Astrocyte of the cerebellum (primary cell): Measurements from ENCODE around the gene ABCC5.

Source experiments
- DNase-seq: peaks from one replicate; pipeline ENCODE4 v3.0.0-alpha.2; 2011; ENCODE audit warnings: low read depth
- H3K4me3 ChIP-seq: 2 replicates; pipeline ENCODE4 v1.5.1; 2011; ENCODE audit warnings: mild to moderate bottlenecking, low read depth, low read length, moderate library complexity
- in situ Hi-C: cut with HindIII; loops from 2 replicates; pipeline ENCODE4 v1.10.0; 2017; ENCODE audit warnings: low sequenced_read_pairs
- TF ChIP-seq, protein P1 (sequence below): IDR thresholded peaks from 2 replicates; pipeline ENCODE4 v1.5.1; 2012; ENCODE audit warnings: low read length, low read depth, moderate library complexity, mild to moderate bottlenecking; ENCODE audit errors: missing control alignments

ABCC5 gene

DNA sequence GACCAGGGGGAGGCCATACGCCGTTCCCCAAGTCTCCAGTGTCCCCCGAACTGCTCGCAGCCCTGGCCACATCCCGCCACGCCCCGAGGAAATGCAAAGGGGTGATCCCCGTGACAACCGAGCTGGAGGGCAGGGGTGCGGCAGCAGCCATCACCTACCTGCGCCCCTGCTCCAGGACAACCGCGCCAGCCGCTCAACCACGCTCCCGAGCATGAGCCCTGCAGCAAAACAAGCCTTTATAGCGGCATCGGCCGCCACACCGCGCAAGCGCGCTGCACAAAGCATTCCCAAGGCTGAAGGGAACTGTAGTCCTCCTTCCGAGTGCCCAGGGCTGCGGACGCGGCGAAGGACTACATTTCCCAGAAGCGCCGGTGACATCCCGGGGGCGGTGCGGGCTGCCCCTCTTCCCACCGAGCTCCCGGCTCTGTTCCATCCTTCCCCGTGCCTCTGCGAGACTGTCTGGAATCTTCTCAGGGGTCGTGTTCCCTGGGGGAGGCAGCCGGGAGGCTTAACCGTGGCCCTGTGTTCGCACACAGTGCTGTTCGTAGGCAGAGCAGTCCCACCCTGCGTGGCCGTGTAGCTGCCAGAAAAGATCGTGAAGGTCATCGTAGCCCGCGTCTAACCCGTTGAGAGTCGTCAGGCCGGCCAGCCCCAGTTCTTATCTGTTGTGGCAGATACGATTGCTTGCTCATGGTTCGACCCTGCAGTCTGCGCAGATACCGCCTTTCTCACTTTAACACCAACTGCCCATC is at the start of gene ABCC5:
Gene ABCC5 (minus strand): TSS at position 213 of the 752 bp plus-strand sequence. CDS start 3,492 bp downstream, outside the sequence.
- in situ Hi-C loops, result loop anchor here (10.0 kb wide), 1 partner anchor 123 kb away; no protein-coding TSS in a partner anchor
- TF ChIP-seq, protein P1, sequence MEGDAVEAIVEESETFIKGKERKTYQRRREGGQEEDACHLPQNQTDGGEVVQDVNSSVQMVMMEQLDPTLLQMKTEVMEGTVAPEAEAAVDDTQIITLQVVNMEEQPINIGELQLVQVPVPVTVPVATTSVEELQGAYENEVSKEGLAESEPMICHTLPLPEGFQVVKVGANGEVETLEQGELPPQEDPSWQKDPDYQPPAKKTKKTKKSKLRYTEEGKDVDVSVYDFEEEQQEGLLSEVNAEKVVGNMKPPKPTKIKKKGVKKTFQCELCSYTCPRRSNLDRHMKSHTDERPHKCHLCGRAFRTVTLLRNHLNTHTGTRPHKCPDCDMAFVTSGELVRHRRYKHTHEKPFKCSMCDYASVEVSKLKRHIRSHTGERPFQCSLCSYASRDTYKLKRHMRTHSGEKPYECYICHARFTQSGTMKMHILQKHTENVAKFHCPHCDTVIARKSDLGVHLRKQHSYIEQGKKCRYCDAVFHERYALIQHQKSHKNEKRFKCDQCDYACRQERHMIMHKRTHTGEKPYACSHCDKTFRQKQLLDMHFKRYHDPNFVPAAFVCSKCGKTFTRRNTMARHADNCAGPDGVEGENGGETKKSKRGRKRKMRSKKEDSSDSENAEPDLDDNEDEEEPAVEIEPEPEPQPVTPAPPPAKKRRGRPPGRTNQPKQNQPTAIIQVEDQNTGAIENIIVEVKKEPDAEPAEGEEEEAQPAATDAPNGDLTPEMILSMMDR, result no peak
- H3K4me3 ChIP-seq, result peak within 1 kb of the TSS; percentile 98
- peak; percentile 75 for DNase-seq

DNA sequence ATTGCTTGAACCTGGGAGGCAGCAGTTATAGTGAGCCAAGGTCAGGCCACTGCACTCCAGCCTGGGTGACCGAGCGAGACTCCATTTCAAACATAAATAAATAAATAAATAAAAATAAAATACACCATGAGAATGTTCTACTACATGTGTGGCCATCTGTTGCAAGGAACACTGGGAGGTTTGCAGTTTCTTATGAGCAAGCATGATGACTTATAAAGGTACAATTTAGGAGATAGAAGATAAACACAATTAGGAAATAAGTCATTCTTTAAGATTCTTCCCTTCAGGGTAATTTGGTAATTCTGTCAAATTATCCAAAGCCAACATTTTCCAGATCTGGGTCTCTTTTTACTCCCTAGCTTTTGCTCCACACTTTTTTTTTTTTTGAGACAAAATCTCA is 48.5 kb upstream of the ABCC5 start:
- TF ChIP-seq, protein P1, result no peak
- no peak overlapping the region for H3K4me3 ChIP-seq
- no peak for DNase-seq
- in situ Hi-C loops, result no loop called here

DNA sequence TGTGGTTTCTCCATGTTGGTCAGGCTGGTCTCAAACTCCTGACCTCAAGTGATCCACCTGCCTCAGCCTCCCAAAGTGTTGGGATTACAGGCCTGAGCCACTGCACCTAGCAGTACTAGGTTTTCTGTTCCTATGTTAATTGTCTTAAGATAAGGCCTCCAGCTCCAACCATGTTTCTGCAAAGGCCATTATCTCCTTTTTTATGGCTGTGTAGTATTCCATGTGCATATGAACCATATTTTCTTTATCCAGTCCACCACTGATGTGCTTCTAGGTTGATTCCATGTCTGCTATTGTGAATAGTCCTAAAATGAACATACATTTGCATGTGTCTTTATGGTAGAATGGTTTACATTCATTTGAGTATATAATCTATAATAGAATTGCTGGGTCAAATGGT is 45.0 kb upstream of the ABCC5 start:
- TF ChIP-seq, protein P1, result no peak
- no peak for DNase-seq
- in situ Hi-C loops, result no loop called here
- no peak overlapping the region for H3K4me3 ChIP-seq

DNA sequence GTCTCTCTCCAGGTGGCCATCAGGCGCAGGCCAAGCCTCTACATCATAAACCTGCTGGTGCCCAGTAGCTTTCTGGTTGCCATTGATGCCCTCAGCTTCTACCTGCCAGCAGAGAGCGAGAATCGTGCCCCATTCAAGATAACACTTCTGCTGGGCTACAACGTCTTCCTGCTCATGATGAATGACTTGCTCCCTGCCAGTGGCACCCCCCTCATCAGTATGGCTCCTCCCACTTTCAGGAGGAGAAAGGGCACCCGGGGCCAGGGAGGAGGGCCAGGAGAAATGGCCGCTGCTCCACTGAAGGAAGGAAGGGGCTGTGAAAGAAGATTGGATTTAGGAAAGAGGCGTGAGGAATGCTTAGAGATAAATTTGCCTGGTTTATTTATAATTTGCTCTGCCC is 41.7 kb upstream of the ABCC5 start:
- DNase-seq, result no peak
- in situ Hi-C loops, result no loop called here
- TF ChIP-seq, protein P1, result no peak
- H3K4me3 ChIP-seq, result no peak overlapping the region

DNA sequence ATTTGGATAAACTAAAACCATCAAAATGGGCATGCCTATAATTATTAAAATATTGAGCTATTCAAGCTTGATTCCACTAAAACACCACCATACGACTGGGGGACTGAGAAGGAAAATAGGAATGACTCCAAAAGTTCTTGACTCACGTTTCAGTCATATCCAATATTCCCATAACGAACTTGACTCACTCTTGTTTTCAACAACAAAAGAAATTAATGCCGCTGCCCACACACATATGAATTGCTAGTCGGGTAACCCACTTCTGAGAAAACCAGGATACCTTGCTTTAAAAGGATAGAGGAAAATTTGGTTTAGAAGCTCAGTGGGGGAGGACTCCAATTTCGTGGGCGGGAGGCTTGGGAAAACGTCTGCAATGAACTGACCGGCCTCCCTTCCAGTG is 40.3 kb upstream of the ABCC5 start:
- no peak overlapping the region for H3K4me3 ChIP-seq
- no peak for DNase-seq
- TF ChIP-seq, protein P1, result no peak
- in situ Hi-C loops, result no loop called here

DNA sequence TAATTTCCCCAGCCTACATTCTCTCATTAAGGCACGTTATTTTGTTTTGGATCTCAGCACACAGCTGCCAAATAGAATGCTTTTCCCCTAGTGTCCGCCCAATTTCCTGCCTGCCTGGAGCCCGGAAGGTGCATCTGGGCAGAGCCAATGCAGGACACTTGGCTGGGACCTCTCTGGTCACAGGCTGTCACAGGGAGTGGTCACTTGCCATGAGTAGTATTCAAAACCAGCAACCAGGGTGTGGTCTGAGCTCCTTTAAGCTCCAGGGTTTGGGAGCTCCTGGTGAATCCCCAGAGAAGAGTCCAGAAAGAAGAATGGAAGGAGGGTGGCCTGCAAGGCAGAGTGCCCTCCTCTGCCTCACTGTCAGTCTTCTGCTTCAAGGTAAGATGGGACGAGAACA is 35.1 kb upstream of the ABCC5 start, which contains the start of gene HTR3C:
Gene HTR3C (plus strand): TSS at position 281 of the 400 bp plus-strand sequence. CDS start 34 bp downstream, at position 315.
- TF ChIP-seq, protein P1, result no peak
- in situ Hi-C loops, result no loop called here
- H3K4me3 ChIP-seq, result no peak within 1 kb of the TSS
- no peak for DNase-seq
